ENCODE results near the gene NAV1.

GRCh38 chr1:201563941-201564340 lies 25.0 kb downstream of the NAV1 start:
- TF ChIP-seq CTCF (IDR thresholded peaks at IDR 0.05) (no peak), POLR2A (IDR thresholded peaks at IDR 0.05) (no peak)
